ENCODE measurements around the gene ARID1B.
A peak's percentile ranks its signal among the peaks of the same experiment; 100 is the strongest.

ARID1B gene

DNA sequence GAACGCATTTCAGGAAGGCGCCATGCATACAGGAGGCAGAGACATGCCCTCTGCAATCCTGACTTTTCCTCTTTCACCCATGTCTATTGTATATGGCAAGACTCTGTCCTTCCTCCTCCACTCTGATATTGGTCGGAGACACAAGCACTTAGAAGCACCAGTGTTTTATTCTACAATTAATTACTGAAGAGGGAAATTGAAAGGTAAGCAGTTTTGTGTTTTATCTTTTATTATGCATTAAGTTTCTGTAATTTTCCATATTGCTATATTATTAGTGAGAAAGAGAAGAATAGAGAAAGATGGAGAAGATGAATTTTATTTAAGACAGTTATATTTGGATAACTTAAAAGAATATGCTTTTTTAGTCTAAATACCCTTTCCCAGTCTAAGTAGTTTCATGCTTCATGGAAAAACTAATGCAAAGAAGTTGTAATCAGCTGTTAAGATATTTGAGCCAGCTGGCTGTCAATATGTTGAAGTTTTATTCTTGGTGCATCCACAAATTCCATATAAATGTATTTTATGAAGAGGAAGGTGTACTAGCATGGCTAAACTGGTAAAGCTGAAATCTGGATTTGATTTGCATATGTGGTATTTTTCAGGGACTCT is 13.6 kb downstream of the ARID1B start:
- TF ChIP-seq, protein P1, sequence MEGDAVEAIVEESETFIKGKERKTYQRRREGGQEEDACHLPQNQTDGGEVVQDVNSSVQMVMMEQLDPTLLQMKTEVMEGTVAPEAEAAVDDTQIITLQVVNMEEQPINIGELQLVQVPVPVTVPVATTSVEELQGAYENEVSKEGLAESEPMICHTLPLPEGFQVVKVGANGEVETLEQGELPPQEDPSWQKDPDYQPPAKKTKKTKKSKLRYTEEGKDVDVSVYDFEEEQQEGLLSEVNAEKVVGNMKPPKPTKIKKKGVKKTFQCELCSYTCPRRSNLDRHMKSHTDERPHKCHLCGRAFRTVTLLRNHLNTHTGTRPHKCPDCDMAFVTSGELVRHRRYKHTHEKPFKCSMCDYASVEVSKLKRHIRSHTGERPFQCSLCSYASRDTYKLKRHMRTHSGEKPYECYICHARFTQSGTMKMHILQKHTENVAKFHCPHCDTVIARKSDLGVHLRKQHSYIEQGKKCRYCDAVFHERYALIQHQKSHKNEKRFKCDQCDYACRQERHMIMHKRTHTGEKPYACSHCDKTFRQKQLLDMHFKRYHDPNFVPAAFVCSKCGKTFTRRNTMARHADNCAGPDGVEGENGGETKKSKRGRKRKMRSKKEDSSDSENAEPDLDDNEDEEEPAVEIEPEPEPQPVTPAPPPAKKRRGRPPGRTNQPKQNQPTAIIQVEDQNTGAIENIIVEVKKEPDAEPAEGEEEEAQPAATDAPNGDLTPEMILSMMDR (IDR thresholded peaks at IDR 0.05; ENCODE audit: control extremely low read depth, extremely low read depth, low read depth, missing control alignments) = no peak
- ChIA-PET POLR2A (no interaction called here), CTCF (interaction anchor here (0.6 to 1.2 kb wide), 4 partner anchors 10 to 56 kb away, joined by 3 read pairs; no protein-coding TSS in a partner anchor)
- DNase-seq (ENCODE audit: extremely low spot score) = no peak

DNA sequence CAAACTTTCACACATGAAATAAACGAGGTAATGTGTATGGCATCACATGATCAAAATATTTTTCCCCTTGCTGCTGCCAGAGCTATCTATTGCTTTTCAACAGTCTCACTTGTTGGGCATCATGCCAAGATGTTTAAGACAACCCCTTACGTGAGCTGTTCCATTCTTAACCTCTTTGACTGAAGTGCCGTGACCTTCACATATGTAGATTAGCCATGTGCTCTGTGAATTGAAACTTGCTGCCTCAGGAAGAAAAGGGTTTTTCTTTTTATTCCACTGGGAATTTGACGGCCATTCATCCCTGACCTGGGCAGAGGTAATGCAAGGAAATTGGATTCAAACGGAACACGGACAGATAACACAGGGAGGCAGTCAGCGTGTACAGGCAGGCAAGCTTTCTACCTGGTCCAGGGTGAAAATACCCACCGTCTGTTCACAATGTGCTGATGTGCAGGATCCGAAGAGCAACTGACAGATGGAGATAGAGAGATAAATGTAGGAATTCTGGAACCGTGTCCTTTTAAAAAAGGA is 14.2 kb downstream of the ARID1B start:
- ChIA-PET POLR2A (interaction anchor here (1.0 kb wide), 1 partner anchor 9 kb away, joined by 3 read pairs; no protein-coding TSS in a partner anchor), CTCF (interaction anchor here (0.6 to 1.2 kb wide), 4 partner anchors 11 to 55 kb away, joined by 3 read pairs; no protein-coding TSS in a partner anchor)
- DNase-seq (ENCODE audit: extremely low spot score) = no peak
- TF ChIP-seq, protein P1 (IDR thresholded peaks at IDR 0.05; ENCODE audit: control extremely low read depth, extremely low read depth, low read depth, missing control alignments) = no peak

DNA sequence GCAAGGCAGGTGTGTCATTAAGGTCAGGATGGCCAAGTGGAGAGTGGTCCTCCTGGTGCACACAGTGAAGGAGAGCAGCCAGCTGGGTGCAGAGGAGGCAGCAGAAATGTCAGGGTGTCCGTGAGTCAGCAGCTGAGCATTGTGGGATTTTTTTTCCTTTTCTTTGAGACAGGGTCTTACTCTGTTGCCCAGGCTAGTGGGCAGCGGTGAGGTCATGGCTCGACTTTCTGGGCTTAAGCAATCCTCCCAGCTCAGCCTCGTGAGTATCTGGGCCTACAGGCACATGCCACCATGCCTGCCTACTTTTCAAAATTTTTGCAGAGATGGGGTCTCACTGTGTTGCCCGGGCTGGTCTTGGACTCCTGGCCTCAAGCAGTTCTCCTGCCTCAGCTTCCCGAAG is 16.0 kb downstream of the ARID1B start:
- ChIA-PET CTCF (interaction anchor here (1.1 to 1.6 kb wide), 2 partner anchors 9 to 13 kb away, joined by 3 to 6 read pairs; no protein-coding TSS in a partner anchor), POLR2A (no interaction called here)
- no peak for DNase-seq (ENCODE audit: extremely low spot score)
- TF ChIP-seq, protein P1 (IDR thresholded peaks at IDR 0.05; ENCODE audit: control extremely low read depth, extremely low read depth, low read depth, missing control alignments) = no peak

GRCh38 chr6:156794546-156795354 is 17.6 kb downstream of the ARID1B start:
- peak; percentile 55 for DNase-seq (ENCODE audit: extremely low spot score)
- POLR2A ChIA-PET = interaction anchor here (0.7 kb wide), 1 partner anchor 58 kb away, joined by 6 read pairs; no protein-coding TSS in a partner anchor
- CTCF ChIA-PET = interaction anchor here (0.8 to 1.4 kb wide), 2 partner anchors 14 to 28 kb away, joined by 3 read pairs; no protein-coding TSS in a partner anchor
- TF ChIP-seq, protein P1 (IDR thresholded peaks at IDR 0.05; ENCODE audit: control extremely low read depth, extremely low read depth, low read depth, missing control alignments) = no peak

GRCh38 chr6:156795825-156796224 is 18.6 kb downstream of the ARID1B start:
- TF ChIP-seq, protein P1 (IDR thresholded peaks at IDR 0.05; ENCODE audit: control extremely low read depth, extremely low read depth, low read depth, missing control alignments) = no peak
- CTCF ChIA-PET = interaction anchor here (1.4 to 2.1 kb wide), 3 partner anchors 11 to 24 kb away, joined by 4 to 8 read pairs (median 5); no protein-coding TSS in a partner anchor
- POLR2A ChIA-PET = interaction anchor here (1.1 kb wide), 1 partner anchor 11 kb away, joined by 4 read pairs; no protein-coding TSS in a partner anchor
- no peak for DNase-seq (ENCODE audit: extremely low spot score)

DNA sequence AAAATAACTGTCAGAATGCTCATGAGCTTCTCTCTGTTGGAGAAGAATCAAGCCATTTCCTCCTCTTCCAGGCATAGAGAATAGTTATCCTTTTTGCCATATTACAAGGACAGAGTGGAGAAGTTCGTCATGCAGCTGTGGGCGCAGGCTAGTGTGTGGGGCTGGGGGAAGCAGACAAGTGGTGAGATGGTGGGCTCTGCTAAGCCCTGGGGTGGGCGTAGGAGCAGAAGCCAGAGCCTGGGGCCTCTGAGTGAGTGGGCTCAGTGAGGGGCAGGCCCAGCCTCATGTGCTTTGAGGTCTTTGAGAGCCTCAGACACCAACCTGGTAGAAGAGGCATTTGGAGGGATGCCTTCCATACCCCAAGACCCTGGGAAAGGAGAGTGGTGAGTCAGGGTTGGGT is 19.4 kb downstream of the ARID1B start:
- CTCF ChIA-PET = interaction anchor here (1.4 to 2.1 kb wide), 4 partner anchors 10 to 23 kb away, joined by 4 to 8 read pairs (median 4); no protein-coding TSS in a partner anchor
- POLR2A ChIA-PET = interaction anchor here (1.1 kb wide), 1 partner anchor 10 kb away, joined by 4 read pairs; no protein-coding TSS in a partner anchor

More for the DNA sequence above, 19.4 kb downstream of the ARID1B start:
- no peak for DNase-seq (ENCODE audit: extremely low spot score)
- TF ChIP-seq, protein P1 (IDR thresholded peaks at IDR 0.05; ENCODE audit: control extremely low read depth, extremely low read depth, low read depth, missing control alignments) = no peak

Measured in GM10248 (cell line).